OCI-LY7 (cell line): ENCODE results near the gene STK33.

Experiments used
- EZH2phosphoT487 ChIP-seq: fragments of 200-600 bp; sonication (generic); IDR thresholded peaks from 2 replicates; pipeline ENCODE4 v1.6.1; 2018; ENCODE audit warnings: low read depth, borderline replicate concordance, mild to moderate bottlenecking, mixed run types, antibody characterized with exemption, low read length, moderate library complexity, mixed read lengths
- TF ChIP-seq, protein P1 (sequence below): fragments of 200-600 bp; sonication (generic); conservative IDR thresholded peaks from 2 replicates; pipeline ENCODE4 v1.5.1; 2014; ENCODE audit warnings: mild to moderate bottlenecking, antibody characterized with exemption, low read length, moderate library complexity, mixed read lengths

DNA sequence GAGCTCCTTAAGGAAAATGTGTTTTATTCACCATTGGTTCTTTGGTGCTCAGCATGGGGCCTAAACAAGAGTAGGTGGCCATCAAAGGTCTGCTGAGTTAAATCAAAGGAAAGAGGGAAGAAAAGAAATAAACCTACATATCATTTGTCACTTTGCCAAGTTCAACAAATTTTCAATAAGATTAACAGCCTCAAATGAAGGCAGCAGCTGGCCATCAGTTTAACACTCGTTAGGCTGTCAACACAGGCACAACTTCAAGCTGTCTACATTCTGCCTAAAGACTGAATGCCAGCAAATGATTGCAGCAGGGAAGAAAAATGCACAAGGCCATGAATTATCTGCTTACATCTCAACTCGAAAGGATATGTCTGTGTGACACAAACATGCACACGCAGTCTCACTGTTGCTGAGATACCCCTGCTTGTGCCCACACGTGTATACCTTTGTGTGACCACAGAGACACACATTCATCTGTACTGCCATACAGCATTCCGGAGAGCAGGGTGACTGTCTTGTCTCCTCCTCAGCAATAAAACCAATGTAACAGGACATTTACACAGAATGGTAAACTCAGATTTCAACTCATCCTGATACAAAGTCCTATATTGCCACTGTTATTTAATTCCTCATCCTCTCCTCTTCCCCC, 48.3 kb upstream of the STK33 start:
- TF ChIP-seq, protein P1, sequence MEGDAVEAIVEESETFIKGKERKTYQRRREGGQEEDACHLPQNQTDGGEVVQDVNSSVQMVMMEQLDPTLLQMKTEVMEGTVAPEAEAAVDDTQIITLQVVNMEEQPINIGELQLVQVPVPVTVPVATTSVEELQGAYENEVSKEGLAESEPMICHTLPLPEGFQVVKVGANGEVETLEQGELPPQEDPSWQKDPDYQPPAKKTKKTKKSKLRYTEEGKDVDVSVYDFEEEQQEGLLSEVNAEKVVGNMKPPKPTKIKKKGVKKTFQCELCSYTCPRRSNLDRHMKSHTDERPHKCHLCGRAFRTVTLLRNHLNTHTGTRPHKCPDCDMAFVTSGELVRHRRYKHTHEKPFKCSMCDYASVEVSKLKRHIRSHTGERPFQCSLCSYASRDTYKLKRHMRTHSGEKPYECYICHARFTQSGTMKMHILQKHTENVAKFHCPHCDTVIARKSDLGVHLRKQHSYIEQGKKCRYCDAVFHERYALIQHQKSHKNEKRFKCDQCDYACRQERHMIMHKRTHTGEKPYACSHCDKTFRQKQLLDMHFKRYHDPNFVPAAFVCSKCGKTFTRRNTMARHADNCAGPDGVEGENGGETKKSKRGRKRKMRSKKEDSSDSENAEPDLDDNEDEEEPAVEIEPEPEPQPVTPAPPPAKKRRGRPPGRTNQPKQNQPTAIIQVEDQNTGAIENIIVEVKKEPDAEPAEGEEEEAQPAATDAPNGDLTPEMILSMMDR: no peak
- no peak for TF ChIP-seq EZH2phosphoT487
